Tibial nerve (tissue), 4 donors: ENCODE results near the gene MED15. TPM values are rescaled to one million over a fixed set of nuclear protein-coding genes. Genes with fewer than 3 reads are reported as not detected.
"Not testable (repeated sequence)": the region's sequence is repeated elsewhere in the genome, so short reads cannot be mapped to it uniquely, and the experiment has no call there.

ENCODE experiments used
- DNase-seq, 2 donors: peaks; one replicate each; pipeline ENCODE4 v3.0.0-alpha.2; 2019; ENCODE audit warnings: low spot score in 2 of 2
- H3K27ac ChIP-seq, 4 donors: fragments of 200-600 bp; sonication (generic) in 3 of 4; one replicate each; pipeline ENCODE4 v1.5.1; 2017 to 2019; ENCODE audit warnings: mild to moderate bottlenecking in 1 of 4
- H3K27me3 ChIP-seq, 2 donors: fragments of 200-600 bp; sonication (generic) in 1 of 2; one replicate each; pipeline versions ENCODE4 v1.5.1 to v1.6.0; 2017 to 2019
- H3K36me3 ChIP-seq, 3 donors: fragments of 200-600 bp; sonication (generic); one replicate each; pipeline ENCODE4 v1.5.1; 2018 to 2019
- H3K4me1 ChIP-seq, 4 donors: fragments of 200-600 bp; sonication (generic) in 3 of 4; one replicate each; pipeline ENCODE4 v1.5.1; 2017 to 2019
- H3K4me3 ChIP-seq, 4 donors: fragments of 200-600 bp; sonication (generic) in 3 of 4; one replicate each; pipeline ENCODE4 v1.5.1; 2017 to 2019; ENCODE audit warnings: mild to moderate bottlenecking in 1 of 4, moderate library complexity in 1 of 4
- H3K9me3 ChIP-seq, 4 donors: fragments of 200-600 bp; sonication (generic) in 3 of 4; one replicate each; pipeline ENCODE4 v1.5.1; 2017 to 2019
- EP300 ChIP-seq, 2 donors: sonication (generic); formaldehyde crosslinking; IDR thresholded peaks; one replicate each; pipeline ENCODE4 v1.6.1; 2017; ENCODE audit warnings: antibody characterized with exemption in 2 of 2, mild to moderate bottlenecking in 1 of 2
- POLR2A ChIP-seq, 2 donors: fragments of 450-650 bp; IDR thresholded peaks; one replicate each; pipeline ENCODE4 v1.6.1; 2017; ENCODE audit warnings: antibody characterized with exemption in 2 of 2, mild to moderate bottlenecking in 2 of 2, moderate library complexity in 2 of 2
- WGBS, 2 donors: methylation state at CpG; one replicate each; pipeline ENCODE4 v1.1.5; 2018; 5-methylcytosine and 5-hydroxymethylcytosine counted together
- total RNA-seq, 4 donors: library from RNA; depleted of rRNA; stranded (reverse); fragments of >200 nt; gene quantifications; one replicate each; pipeline ENCODE4 v1.1.0, GENCODE V29; 2016
- TF ChIP-seq, protein P1 (sequence below), 5 experiments: fragments of 200-600 bp in 3 of 5; fragments of 450-650 bp in 2 of 5; sonication (generic) in 3 of 5; IDR thresholded peaks; one replicate each; pipeline ENCODE4 v1.5.1; 2016 to 2019; ENCODE audit warnings: antibody characterized with exemption in 5 of 5, mild to moderate bottlenecking in 3 of 5, moderate library complexity in 2 of 5

The MED15 gene
- total RNA-seq, 4 donors from 2014 or later = 49.2 to 147 (median 102) TPM

DNA sequence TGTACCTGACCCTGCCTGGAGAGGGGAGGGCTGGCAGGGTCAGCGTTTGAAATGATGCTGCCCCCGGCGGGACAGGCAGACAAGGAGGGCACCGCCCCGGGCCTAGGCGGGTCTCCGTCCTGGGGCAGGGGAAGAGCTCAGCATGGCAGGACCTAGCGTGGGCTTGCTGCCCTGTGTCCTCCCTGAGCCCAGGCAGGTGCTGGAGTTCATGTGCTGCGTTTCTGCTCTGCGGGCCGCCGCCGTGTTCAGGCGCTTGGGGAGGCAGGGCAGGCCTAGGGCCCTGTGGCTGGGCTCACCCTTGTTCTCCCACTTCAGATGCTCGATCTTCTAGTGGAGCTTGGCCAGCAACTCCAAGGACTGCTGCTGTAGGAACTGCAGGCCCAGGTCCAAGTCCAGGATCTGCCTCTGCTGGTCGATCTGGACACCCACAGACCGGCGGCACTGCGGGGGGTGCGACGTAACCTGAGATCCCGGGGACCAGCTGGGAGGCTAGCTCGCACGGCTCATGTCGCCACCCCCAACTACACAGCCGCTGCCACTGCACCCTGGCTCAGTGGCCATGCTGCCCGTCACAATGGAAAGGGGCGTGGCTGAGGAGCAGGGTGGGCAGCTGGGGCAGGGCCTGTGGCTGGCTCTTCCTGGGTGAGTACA is 84.4 kb downstream of the MED15 start:
- 61 to 79% methylated on average over 8 to 16 of the region's 28 CpGs for WGBS, 2 donors

DNA sequence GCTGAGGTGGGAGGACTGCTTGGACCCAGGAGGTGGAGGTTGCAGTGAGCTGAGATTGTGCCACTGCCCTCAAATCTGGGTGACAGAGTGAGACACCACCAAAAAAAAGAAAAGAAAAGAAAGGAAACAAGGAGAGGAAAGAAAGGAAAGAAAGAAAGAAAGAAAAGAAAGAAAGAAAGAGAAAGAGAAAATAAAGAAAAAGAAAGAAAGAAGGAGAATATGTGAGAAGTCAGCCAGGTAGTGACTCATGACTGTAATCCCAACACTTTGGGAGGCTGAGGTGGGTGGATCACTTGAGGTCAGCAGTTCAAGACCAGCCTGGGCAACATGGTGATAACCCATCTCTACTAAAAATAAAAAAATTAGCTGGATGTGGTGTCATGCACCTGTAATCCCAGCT is 86.6 kb downstream of the MED15 start:
- not testable (repeated sequence) for H3K4me1 ChIP-seq, H3K36me3 ChIP-seq, H3K27me3 ChIP-seq, H3K4me3 ChIP-seq, DNase-seq, H3K27ac ChIP-seq, H3K9me3 ChIP-seq

More for the DNA sequence above, 84.4 kb downstream of the MED15 start:
- Histone ChIP-seq H3K4me3 (no peak overlapping the region), H3K27me3 (no peaks in the 10 kb centered on the region), H3K4me1 (no peaks in the 10 kb centered on the region), H3K9me3 (no peaks in the 10 kb centered on the region), H3K27ac (no peak overlapping the region), H3K36me3 (peaks cover 0 to 14% (median 7%) of the 10 kb centered on the region in 3 donors)
- no peak for DNase-seq
- TF ChIP-seq POLR2A (IDR thresholded peaks at IDR 0.05) (no peak), EP300 (IDR thresholded peaks at IDR 0.05) (no peak)

DNA sequence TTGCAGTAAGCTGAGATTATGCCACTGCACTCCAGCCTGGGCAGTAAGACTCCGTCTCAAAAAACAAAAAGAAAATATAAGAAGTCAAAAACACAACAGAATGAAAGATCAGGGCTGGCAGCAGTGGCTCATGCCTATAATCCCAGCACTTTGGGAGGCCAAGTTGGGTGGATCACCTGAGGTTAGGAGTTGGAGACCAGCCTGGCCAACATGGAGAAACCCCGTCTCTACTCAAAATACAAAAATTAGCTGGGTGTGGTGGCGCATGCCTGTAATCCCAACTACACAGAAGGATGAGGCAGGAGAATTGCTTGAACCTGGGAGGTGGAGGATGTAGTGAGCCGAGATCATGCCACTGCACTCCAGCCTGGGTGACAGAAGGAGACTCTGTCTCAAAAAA is 87.1 kb downstream of the MED15 start:
- H3K36me3 ChIP-seq, H3K4me3 ChIP-seq, H3K27ac ChIP-seq, H3K9me3 ChIP-seq, H3K27me3 ChIP-seq, DNase-seq, H3K4me1 ChIP-seq: not testable (repeated sequence)
- 80 to 88% methylated on average over 4 of the region's 4 CpGs for WGBS, 2 donors

DNA sequence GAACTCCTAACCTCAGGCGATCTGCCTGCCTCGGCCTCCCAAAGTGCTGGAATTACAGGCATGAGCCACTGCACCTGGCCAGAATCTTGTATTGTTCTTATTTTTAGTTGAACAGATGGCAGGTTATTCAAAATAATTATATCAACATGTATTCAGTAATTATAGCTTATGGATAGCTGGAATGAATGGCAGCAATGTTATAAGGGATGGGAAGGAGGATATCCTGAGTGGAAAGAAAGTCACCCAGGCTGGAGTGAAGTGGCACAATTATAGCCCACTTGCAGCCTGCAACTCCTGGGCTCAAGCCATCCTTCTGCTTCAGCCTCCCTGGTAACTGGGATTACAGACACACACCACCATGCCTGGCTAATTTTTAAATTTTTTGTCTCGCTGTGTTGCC is 88.1 kb downstream of the MED15 start:
- H3K27me3 ChIP-seq = no peaks in the 10 kb centered on the region
- no peak overlapping the region for H3K27ac ChIP-seq
- no peaks in the 10 kb centered on the region for H3K36me3 ChIP-seq
- H3K4me3 ChIP-seq = no peak overlapping the region
- no peak for DNase-seq
- 76 to 85% methylated on average over 3 of the region's 3 CpGs for WGBS, 2 donors
- no peaks in the 10 kb centered on the region for H3K4me1 ChIP-seq
- no peak for TF ChIP-seq EP300 (IDR thresholded peaks at IDR 0.05)
- TF ChIP-seq, protein P1, sequence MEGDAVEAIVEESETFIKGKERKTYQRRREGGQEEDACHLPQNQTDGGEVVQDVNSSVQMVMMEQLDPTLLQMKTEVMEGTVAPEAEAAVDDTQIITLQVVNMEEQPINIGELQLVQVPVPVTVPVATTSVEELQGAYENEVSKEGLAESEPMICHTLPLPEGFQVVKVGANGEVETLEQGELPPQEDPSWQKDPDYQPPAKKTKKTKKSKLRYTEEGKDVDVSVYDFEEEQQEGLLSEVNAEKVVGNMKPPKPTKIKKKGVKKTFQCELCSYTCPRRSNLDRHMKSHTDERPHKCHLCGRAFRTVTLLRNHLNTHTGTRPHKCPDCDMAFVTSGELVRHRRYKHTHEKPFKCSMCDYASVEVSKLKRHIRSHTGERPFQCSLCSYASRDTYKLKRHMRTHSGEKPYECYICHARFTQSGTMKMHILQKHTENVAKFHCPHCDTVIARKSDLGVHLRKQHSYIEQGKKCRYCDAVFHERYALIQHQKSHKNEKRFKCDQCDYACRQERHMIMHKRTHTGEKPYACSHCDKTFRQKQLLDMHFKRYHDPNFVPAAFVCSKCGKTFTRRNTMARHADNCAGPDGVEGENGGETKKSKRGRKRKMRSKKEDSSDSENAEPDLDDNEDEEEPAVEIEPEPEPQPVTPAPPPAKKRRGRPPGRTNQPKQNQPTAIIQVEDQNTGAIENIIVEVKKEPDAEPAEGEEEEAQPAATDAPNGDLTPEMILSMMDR (IDR thresholded peaks at IDR 0.05) = no peak
- no peak for TF ChIP-seq POLR2A (IDR thresholded peaks at IDR 0.05)
- no peaks in the 10 kb centered on the region for H3K9me3 ChIP-seq

DNA sequence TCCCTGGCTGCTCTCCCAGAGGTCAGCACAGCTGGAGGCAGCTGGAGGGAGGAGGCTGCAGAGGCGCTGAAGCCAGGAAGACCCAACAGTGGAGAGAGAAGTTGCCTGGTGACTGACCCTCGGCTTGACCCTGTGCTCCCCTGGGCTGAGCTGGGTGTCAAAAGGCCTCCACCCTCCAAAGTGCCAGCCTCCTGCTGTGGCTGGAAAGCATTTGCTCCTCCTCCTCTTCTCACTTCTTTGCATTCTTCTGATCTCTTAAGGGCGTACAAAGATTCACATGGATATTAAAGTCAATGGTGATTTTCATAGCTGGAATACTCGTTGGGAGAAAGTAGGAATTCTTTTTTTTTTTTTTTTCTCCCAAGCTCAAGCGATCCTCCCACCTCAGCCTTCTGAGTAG is 91.7 kb downstream of the MED15 start:
- H3K27me3 ChIP-seq = no peaks in the 10 kb centered on the region
- 57 to 58% methylated on average over 5 of the region's 5 CpGs for WGBS, 2 donors
- no peaks in the 10 kb centered on the region for H3K36me3 ChIP-seq
- no peaks in the 10 kb centered on the region for H3K4me1 ChIP-seq
- no peak overlapping the region for H3K27ac ChIP-seq
- no peaks in the 10 kb centered on the region for H3K9me3 ChIP-seq
- DNase-seq = no peak
- no peak overlapping the region for H3K4me3 ChIP-seq
- no peak for TF ChIP-seq EP300 (IDR thresholded peaks at IDR 0.05)
- no peak for TF ChIP-seq POLR2A (IDR thresholded peaks at IDR 0.05)
- TF ChIP-seq, protein P1 (IDR thresholded peaks at IDR 0.05) = no peak

DNA sequence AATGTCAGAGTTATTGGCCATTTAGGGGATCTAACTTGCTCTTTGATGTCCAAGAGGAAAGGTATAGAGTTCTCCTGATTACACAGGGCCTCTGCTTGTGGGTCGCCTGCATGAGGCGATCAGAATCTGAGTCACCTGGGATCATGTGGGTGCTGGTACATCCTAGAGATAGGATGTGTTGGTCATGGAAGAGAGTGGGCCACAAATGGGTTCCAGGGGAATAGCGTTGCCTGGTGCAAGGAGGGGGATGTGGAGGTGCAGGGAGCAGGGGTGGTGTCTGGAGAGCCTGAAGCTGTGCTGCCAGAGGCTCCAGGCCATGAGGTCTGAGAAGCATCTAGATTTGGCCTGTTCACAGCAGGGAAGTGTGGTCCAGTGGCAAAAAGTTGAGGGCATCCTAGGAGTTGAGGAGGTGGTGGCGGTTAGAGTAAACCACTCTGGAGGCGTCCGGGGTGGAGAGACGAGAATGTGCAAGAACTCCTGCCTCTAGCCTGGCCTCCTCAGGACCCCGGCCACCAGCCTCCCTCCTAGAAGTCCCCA is 92.8 kb downstream of the MED15 start:
- Histone ChIP-seq H3K27me3 (no peaks in the 10 kb centered on the region), H3K4me1 (no peaks in the 10 kb centered on the region)
- 84 to 85% methylated on average over 8 of the region's 8 CpGs for WGBS, 2 donors

More for the DNA sequence above, 92.8 kb downstream of the MED15 start:
- Histone ChIP-seq H3K4me3 (no peak overlapping the region), H3K27ac (no peak overlapping the region), H3K9me3 (no peaks in the 10 kb centered on the region), H3K36me3 (no peaks in the 10 kb centered on the region)
- DNase-seq = no peak
- TF ChIP-seq, protein P1 (IDR thresholded peaks at IDR 0.05) = no peak
- TF ChIP-seq POLR2A (IDR thresholded peaks at IDR 0.05) = no peak
- TF ChIP-seq EP300 (IDR thresholded peaks at IDR 0.05) = no peak
